Loucy (cell line): ENCODE data around the gene FNDC8.

Experiments used
- CTCF ChIP-seq: fragments of 200-600 bp; sonication (generic); conservative IDR thresholded peaks from 2 replicates; pipeline ENCODE4 v1.5.1; 2014; ENCODE audit warnings: mild to moderate bottlenecking, antibody characterized with exemption, low read length
- EZH2phosphoT487 ChIP-seq: fragments of 200-600 bp; IDR thresholded peaks from 2 replicates; pipeline ENCODE4 v1.6.1; 2018; ENCODE audit warnings: antibody characterized with exemption, mild to moderate bottlenecking, moderate library complexity, borderline replicate concordance

GRCh38 chr17:35094902-35095301 is 26.5 kb upstream of the FNDC8 start:
- no peak for TF ChIP-seq CTCF
- TF ChIP-seq EZH2phosphoT487, result no peak
